AG04449 (cell line): ENCODE results near the gene CAMTA1.

ENCODE experiments used
- CTCF ChIA-PET: fragments of 350-600 bp; formaldehyde crosslinking; extraction: SDS; loops from one replicate; lab custom pipeline; 2021; ENCODE audit warnings: antibody characterized with exemption; lab: Yijun Ruan, JAX
- POLR2A ChIA-PET: fragments of 400-600, 350-600 bp; formaldehyde crosslinking; extraction: SDS; loops from one replicate; lab custom pipeline; 2020; ENCODE audit warnings: antibody characterized with exemption, inconsistent platforms; lab: Yijun Ruan, JAX
- DNase-seq: peaks from one replicate; pipeline ENCODE4 v3.0.0-alpha.2; 2010; ENCODE audit warnings: low read depth, low spot score
- H3K4me3 ChIP-seq: 2 replicates; pipeline ENCODE4 v1.5.1; 2011; ENCODE audit warnings: low read depth, mild to moderate bottlenecking, control low read depth, low read length
- CTCF ChIP-seq: IDR thresholded peaks from one replicate; pipeline ENCODE4 v1.5.1; 2011; ENCODE audit warnings: mild to moderate bottlenecking, moderate library complexity, low read length, control low read depth, inconsistent platforms; ENCODE audit not compliant: insufficient read depth; ENCODE audit errors: missing control alignments

The CAMTA1 gene

GRCh38 chr1:6960291-6960811 lies 175.1 kb downstream of the CAMTA1 start:
- no peak for DNase-seq
- ChIA-PET CTCF (interaction anchor here (1.0 kb wide), 1 partner anchor 688 kb away, joined by 3 read pairs; no protein-coding TSS in a partner anchor), POLR2A (no interaction called here)
- no peak for TF ChIP-seq CTCF
- H3K4me3 ChIP-seq, result no peak overlapping the region

- POLR2A ChIA-PET, result no interaction called here
- CTCF ChIA-PET, result interaction anchor here (0.9 to 1.0 kb wide), 2 partner anchors 111 to 687 kb away, joined by 3 to 4 read pairs; no protein-coding TSS in a partner anchor
- TF ChIP-seq CTCF, result no peak
- H3K4me3 ChIP-seq, result no peak overlapping the region
- DNase-seq, result no peak
Observed at GRCh38 chr1:6960860-6961259, 175.6 kb downstream of the CAMTA1 start.

GRCh38 chr1:6961289-6961688 lies 176.0 kb downstream of the CAMTA1 start:
- TF ChIP-seq CTCF, result no peak
- ChIA-PET POLR2A (no interaction called here), CTCF (interaction anchor here (0.9 to 1.0 kb wide), 2 partner anchors 110 to 687 kb away, joined by 3 to 4 read pairs; no protein-coding TSS in a partner anchor)
- no peak for DNase-seq
- H3K4me3 ChIP-seq, result no peak overlapping the region

GRCh38 chr1:6961905-6962477 lies 176.7 kb downstream of the CAMTA1 start:
- POLR2A ChIA-PET, result no interaction called here
- DNase-seq, result no peak
- CTCF ChIA-PET, result no interaction called here
- no peak overlapping the region for H3K4me3 ChIP-seq
- TF ChIP-seq CTCF, result no peak

- POLR2A ChIA-PET, result no interaction called here
- DNase-seq, result no peak
- TF ChIP-seq CTCF, result no peak
- no peak overlapping the region for H3K4me3 ChIP-seq
- CTCF ChIA-PET, result no interaction called here
Observed at GRCh38 chr1:6962478-6962995, 177.3 kb downstream of the CAMTA1 start.

GRCh38 chr1:6962996-6963911 lies 178.0 kb downstream of the CAMTA1 start:
- DNase-seq, result no peak
- CTCF ChIA-PET, result no interaction called here
- no peak for TF ChIP-seq CTCF
- H3K4me3 ChIP-seq, result no peak overlapping the region
- POLR2A ChIA-PET, result no interaction called here
